ENCODE results near the gene TMEM150C. TPM values are rescaled to one million over a fixed set of nuclear protein-coding genes. Genes with fewer than 3 reads are reported as not detected.

TMEM150C gene
- total RNA-seq, 1 donor from 2014 or later, result 1.3 TPM

- no peak for DNase-seq (ENCODE audit: extremely low spot score, unreplicated experiment)
- Mint-ChIP-seq H3K4me1 (ENCODE audit: unreplicated experiment) (peaks cover 4% of the 10 kb centered on the region), H3K36me3 (ENCODE audit: unreplicated experiment) (no peaks in the 10 kb centered on the region), H3K27ac (ENCODE audit: unreplicated experiment) (no peak overlapping the region), H3K4me3 (ENCODE audit: unreplicated experiment) (no peak overlapping the region), H3K9me3 (ENCODE audit: unreplicated experiment) (no peaks in the 10 kb centered on the region), H3K27me3 (ENCODE audit: unreplicated experiment) (peaks cover 42% of the 10 kb centered on the region)
- no peak for TF ChIP-seq CTCF (IDR thresholded peaks at IDR 0.05)
Measured at GRCh38 chr4:82591592-82591991, 29.8 kb upstream of the TMEM150C start.

GRCh38 chr4:82589756-82590155 lies 28.0 kb upstream of the TMEM150C start:
- Mint-ChIP-seq H3K27me3 (ENCODE audit: unreplicated experiment) (peaks cover 35% of the 10 kb centered on the region), H3K9me3 (ENCODE audit: unreplicated experiment) (no peaks in the 10 kb centered on the region), H3K4me3 (ENCODE audit: unreplicated experiment) (no peak overlapping the region), H3K36me3 (ENCODE audit: unreplicated experiment) (no peaks in the 10 kb centered on the region), H3K27ac (ENCODE audit: unreplicated experiment) (no peak overlapping the region), H3K4me1 (ENCODE audit: unreplicated experiment) (peaks cover 4% of the 10 kb centered on the region)
- DNase-seq (ENCODE audit: extremely low spot score, unreplicated experiment), result no peak
- no peak for TF ChIP-seq CTCF (IDR thresholded peaks at IDR 0.05)

DNA sequence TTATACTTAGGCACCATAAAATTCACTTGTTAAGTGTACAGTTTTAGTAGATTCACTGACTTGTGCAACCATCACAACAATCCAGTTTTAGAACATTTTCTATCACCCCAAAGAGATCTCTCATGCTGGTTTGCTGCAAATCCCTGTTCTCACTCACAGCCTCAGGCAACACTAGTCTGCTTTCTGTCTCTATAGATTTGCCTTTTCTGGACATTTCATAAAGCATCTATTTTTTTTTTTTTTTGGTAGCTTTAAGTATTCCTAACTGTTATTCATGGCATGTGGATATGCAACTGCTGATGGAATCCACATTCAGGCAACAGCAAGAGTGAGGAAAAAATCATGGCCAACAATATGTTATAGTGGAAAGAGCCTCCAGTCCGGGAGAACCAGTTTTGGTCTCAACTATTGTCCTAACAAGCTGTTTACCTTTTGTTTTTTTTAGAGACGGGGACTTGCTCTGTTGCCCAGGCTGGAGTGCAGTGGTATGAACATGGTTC lies 27.0 kb upstream of the TMEM150C start:
- Mint-ChIP-seq H3K4me1 (ENCODE audit: unreplicated experiment) (peaks cover 4% of the 10 kb centered on the region), H3K4me3 (ENCODE audit: unreplicated experiment) (no peak overlapping the region), H3K27ac (ENCODE audit: unreplicated experiment) (no peak overlapping the region), H3K36me3 (ENCODE audit: unreplicated experiment) (no peaks in the 10 kb centered on the region), H3K9me3 (ENCODE audit: unreplicated experiment) (no peaks in the 10 kb centered on the region), H3K27me3 (ENCODE audit: unreplicated experiment) (peaks cover 37% of the 10 kb centered on the region)
- TF ChIP-seq CTCF (IDR thresholded peaks at IDR 0.05), result no peak
- no peak for DNase-seq (ENCODE audit: extremely low spot score, unreplicated experiment)

DNA sequence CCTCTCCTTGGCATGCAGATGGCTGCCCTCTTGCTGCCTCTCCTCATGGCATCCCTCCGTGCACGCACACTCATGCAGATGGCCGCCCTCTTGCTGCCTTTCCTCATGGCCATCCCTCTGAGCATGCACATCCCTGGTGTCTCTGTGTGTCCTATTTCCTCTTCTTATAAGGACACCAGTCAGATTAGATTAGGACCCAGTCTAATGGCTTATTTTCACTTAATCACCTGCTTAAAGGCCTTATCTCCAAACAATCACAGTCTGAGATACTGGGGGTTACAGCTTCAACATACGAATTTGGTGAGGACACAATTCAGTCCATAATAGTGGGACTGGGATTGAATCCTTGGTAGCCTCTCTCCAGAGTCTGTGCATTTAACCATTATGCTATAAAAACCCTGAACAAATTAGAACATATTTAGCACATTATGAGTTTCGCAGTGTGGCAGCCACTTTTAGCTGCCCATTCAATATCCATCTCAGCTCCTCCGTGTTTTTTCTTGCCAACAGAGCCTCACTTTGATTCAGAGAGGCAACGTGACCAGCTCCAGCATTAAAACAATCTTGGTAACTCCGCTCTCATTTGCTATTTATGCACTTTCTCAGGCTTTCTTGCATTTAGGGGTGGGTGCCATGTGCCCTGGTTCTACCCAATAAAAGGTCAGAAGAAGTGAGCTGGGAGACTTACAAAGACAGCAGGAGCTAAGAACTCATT lies 26.2 kb upstream of the TMEM150C start:
- Mint-ChIP-seq H3K4me3 (ENCODE audit: unreplicated experiment) (no peak overlapping the region), H3K27me3 (ENCODE audit: unreplicated experiment) (peaks cover 35% of the 10 kb centered on the region), H3K4me1 (ENCODE audit: unreplicated experiment) (peaks cover 4% of the 10 kb centered on the region), H3K9me3 (ENCODE audit: unreplicated experiment) (no peaks in the 10 kb centered on the region), H3K36me3 (ENCODE audit: unreplicated experiment) (no peaks in the 10 kb centered on the region), H3K27ac (ENCODE audit: unreplicated experiment) (no peak overlapping the region)
- DNase-seq (ENCODE audit: extremely low spot score, unreplicated experiment), result no peak
- no peak for TF ChIP-seq CTCF (IDR thresholded peaks at IDR 0.05)

- no peak for DNase-seq (ENCODE audit: extremely low spot score, unreplicated experiment)
- TF ChIP-seq CTCF (IDR thresholded peaks at IDR 0.05), result no peak
- Mint-ChIP-seq H3K36me3 (ENCODE audit: unreplicated experiment) (no peaks in the 10 kb centered on the region), H3K9me3 (ENCODE audit: unreplicated experiment) (no peaks in the 10 kb centered on the region), H3K4me1 (ENCODE audit: unreplicated experiment) (peaks cover 4% of the 10 kb centered on the region), H3K27me3 (ENCODE audit: unreplicated experiment) (peaks cover 14% of the 10 kb centered on the region), H3K27ac (ENCODE audit: unreplicated experiment) (no peak overlapping the region), H3K4me3 (ENCODE audit: unreplicated experiment) (no peak overlapping the region)
Measured at GRCh38 chr4:82585690-82586435, 24.1 kb upstream of the TMEM150C start.
